ENCODE results near the gene PRDM12.

Gene PRDM12

DNA sequence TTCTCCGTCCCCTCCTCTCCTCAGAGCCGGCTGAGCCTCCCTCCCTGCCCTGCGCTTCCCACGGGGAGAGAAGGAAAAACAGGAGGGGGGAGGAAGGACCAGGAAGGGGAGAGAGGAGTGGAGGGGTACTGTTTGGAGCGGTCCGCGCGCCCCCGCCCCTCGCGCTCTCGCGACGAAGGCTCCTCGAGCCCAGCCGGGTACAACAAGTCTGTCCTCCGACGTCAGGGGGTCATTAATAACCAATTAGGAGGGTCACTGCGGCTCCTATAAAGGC, 480 bp upstream of the PRDM12 start:
- H3K4me3 ChIP-seq (ENCODE audit: low read depth, low read length): no peak overlapping the region
- TF ChIP-seq POLR2A (IDR thresholded peaks at IDR 0.05; ENCODE audit: extremely low read depth, insufficient read length) (no peak), MYC (IDR thresholded peaks at IDR 0.05; ENCODE audit: low read depth, low read length) (no peak)
- TF ChIP-seq, protein P1, sequence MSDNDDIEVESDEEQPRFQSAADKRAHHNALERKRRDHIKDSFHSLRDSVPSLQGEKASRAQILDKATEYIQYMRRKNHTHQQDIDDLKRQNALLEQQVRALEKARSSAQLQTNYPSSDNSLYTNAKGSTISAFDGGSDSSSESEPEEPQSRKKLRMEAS (IDR thresholded peaks at IDR 0.05; ENCODE audit: low read depth, low read length): no peak
- TF ChIP-seq, protein P2, sequence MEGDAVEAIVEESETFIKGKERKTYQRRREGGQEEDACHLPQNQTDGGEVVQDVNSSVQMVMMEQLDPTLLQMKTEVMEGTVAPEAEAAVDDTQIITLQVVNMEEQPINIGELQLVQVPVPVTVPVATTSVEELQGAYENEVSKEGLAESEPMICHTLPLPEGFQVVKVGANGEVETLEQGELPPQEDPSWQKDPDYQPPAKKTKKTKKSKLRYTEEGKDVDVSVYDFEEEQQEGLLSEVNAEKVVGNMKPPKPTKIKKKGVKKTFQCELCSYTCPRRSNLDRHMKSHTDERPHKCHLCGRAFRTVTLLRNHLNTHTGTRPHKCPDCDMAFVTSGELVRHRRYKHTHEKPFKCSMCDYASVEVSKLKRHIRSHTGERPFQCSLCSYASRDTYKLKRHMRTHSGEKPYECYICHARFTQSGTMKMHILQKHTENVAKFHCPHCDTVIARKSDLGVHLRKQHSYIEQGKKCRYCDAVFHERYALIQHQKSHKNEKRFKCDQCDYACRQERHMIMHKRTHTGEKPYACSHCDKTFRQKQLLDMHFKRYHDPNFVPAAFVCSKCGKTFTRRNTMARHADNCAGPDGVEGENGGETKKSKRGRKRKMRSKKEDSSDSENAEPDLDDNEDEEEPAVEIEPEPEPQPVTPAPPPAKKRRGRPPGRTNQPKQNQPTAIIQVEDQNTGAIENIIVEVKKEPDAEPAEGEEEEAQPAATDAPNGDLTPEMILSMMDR (IDR thresholded peaks at IDR 0.05; ENCODE audit: low read depth, low read length): no peak
- DNase-seq (ENCODE audit: low read depth): no peak

DNA sequence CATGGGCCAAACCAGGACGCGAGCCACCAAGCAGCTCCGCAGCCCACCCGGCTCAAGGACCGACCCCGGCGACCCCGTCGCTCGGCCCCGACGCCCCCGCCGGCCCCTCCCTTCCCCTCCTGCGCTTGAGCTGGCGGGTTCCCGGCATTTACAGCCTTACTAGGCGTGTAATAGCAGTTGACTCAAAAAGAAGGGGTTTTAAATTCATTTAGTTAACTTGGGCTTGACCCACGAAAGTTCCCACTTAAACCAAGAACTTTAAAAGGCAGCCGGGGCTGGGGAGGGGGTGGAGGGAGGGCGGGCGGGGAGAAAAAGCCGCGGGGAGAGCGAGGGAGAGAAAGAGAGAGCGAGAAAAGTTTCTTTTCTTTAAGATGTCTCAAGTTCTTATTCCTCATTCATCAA, 636 bp downstream of the PRDM12 start:
- H3K4me3 ChIP-seq (ENCODE audit: low read depth, low read length): no peak overlapping the region
- no peak for DNase-seq (ENCODE audit: low read depth)
- TF ChIP-seq POLR2A (IDR thresholded peaks at IDR 0.05; ENCODE audit: extremely low read depth, insufficient read length): no peak
- no peak for TF ChIP-seq MYC (IDR thresholded peaks at IDR 0.05; ENCODE audit: low read depth, low read length)
- TF ChIP-seq, protein P2 (IDR thresholded peaks at IDR 0.05; ENCODE audit: low read depth, low read length): no peak
- TF ChIP-seq, protein P1 (IDR thresholded peaks at IDR 0.05; ENCODE audit: low read depth, low read length): no peak

DNA sequence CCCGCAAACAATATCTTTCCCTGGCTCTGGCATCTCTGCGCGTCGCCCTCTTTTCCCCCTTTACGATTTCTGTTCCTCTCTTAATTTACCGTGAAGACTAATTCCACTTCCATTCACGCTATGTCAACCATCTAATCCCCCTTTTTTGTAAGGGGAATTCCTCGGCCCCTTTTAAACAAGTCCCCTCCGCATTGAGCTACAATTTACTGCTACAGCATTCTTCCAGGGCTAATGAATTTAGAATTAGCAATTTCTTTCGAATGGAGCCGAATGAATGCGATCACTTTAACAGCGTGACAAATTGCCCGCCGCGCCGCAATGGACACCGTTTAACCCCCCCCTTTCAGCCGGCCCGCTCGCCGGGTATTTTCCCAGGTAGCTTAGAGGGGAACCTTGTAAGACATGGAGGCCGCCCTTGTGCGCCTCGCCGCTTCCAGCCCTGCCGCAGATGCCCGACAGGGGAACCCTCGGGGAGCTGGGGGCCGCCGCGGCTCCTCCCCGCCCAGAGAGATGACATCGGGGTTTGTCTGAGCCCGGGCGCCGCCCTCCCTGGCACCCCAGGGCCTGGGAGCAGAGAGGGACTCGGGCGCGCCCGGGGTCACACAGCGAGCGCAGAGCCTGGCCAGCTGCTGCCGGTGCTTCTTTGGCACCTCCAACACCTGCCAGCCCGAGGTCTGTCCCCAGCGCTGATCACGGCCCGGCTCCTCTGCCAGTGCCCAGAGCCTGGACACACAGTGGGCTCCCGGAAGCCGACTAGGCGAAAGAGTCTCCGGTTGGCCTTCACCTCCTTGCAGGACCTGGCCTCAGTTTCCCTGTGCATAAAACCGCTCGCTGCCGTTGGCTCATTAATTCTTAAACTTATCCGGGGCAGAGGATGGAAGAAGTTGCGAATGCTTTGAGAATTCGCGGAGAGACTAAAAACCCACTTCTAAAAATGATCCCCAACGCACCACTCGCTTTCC, 1.3 kb downstream of the PRDM12 start:
- H3K4me3 ChIP-seq (ENCODE audit: low read depth, low read length): no peak overlapping the region
- no peak for DNase-seq (ENCODE audit: low read depth)
- TF ChIP-seq MYC (IDR thresholded peaks at IDR 0.05; ENCODE audit: low read depth, low read length) (no peak), POLR2A (IDR thresholded peaks at IDR 0.05; ENCODE audit: extremely low read depth, insufficient read length) (no peak)
- TF ChIP-seq, protein P2 (IDR thresholded peaks at IDR 0.05; ENCODE audit: low read depth, low read length): no peak
- TF ChIP-seq, protein P1 (IDR thresholded peaks at IDR 0.05; ENCODE audit: low read depth, low read length): no peak

DNA sequence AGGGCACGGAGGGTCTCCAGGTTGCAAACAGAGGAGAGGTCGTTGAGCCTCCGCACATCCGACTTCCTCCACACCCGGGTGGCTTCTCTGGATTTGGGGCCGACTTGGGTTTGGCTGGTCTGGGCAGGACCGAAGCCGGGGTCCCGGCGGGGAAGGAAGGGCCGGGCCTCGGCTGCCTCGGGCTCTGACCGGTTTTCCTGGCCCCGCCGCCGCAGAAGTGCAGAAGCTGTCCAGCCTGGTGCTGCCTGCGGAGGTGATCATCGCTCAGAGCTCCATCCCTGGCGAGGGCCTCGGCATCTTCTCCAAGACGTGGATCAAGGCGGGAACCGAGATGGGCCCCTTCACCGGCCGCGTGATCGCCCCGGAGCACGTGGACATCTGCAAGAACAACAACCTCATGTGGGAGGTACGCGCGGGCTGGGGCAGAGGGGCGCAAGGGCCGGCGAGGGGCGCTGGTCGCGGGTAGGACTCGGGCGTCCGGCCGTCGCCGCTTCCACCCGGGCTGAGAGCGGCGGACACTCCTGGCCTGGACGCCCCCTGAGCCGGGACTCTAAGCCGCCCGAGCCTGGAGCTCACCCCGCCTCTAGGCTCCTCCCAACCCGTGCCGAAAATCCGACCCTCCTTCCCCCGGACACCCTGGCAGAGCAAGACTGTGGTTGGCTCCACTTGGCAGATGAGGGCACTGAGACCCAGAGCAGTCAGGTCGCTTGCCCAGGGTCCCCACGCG, 2.2 kb downstream of the PRDM12 start:
- no peak overlapping the region for H3K4me3 ChIP-seq (ENCODE audit: low read depth, low read length)
- no peak for TF ChIP-seq POLR2A (IDR thresholded peaks at IDR 0.05; ENCODE audit: extremely low read depth, insufficient read length)
- TF ChIP-seq MYC (IDR thresholded peaks at IDR 0.05; ENCODE audit: low read depth, low read length): no peak
- TF ChIP-seq, protein P2 (IDR thresholded peaks at IDR 0.05; ENCODE audit: low read depth, low read length): no peak
- TF ChIP-seq, protein P1 (IDR thresholded peaks at IDR 0.05; ENCODE audit: low read depth, low read length): no peak
- no peak for DNase-seq (ENCODE audit: low read depth)

DNA sequence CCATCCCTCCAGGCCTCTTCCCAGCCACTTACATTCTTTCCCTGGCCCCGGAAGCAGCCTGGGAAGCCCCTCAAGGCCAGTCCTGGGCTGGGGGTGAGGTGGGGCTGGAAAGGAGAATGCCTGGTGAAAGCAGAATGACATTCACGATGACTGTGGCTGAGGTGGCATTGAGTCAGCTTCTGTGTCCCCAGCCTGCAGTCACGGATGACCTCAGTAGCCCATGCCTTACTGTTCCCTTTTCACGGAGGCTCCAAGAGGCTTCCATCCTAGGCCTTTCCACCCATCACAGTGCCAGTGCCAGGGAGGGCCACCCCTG, 2.7 kb downstream of the PRDM12 start:
- TF ChIP-seq, protein P2 (IDR thresholded peaks at IDR 0.05; ENCODE audit: low read depth, low read length): no peak
- TF ChIP-seq MYC (IDR thresholded peaks at IDR 0.05; ENCODE audit: low read depth, low read length) (no peak), POLR2A (IDR thresholded peaks at IDR 0.05; ENCODE audit: extremely low read depth, insufficient read length) (no peak)
- TF ChIP-seq, protein P1 (IDR thresholded peaks at IDR 0.05; ENCODE audit: low read depth, low read length): no peak
- no peak overlapping the region for H3K4me3 ChIP-seq (ENCODE audit: low read depth, low read length)
- no peak for DNase-seq (ENCODE audit: low read depth)

Measured in NB4 (cell line).